ENCODE measurements around the gene ZNF778. TPM values are rescaled to one million over a fixed set of nuclear protein-coding genes. Genes with fewer than 3 reads are reported as not detected.

ZNF778 gene
- total and polyA plus RNA-seq, 2 of the 13 experiments (the other 11 are each of a cell fraction or from before 2014, with no cell fraction given), result 3.8 to 7.2 TPM

GRCh38 chr16:89261691-89262563 lies 44.4 kb downstream of the ZNF778 start (continued):
- TF ChIP-seq USF2 (IDR thresholded peaks at IDR 0.05; ENCODE audit: low read depth, low read length) (no peak), USF2 (CRISPR knock-in tag; IDR thresholded peaks at IDR 0.05; ENCODE audit: borderline replicate concordance) (no peak; the same call in 1 of the 2 replicates), ZNF282 (IDR thresholded peaks at IDR 0.05; ENCODE audit: partially characterized antibody) (no peak), MTA3 (CRISPR knock-in tag; IDR thresholded peaks at IDR 0.05) (no peak), ZNF451 (CRISPR knock-in tag; IDR thresholded peaks at IDR 0.05) (peak; percentile 42; the same call in 1 of the 2 replicates), GMEB2 (CRISPR knock-in tag; IDR thresholded peaks at IDR 0.05; ENCODE audit: low read depth) (no peak), JUNB (CRISPR knock-in tag; IDR thresholded peaks at IDR 0.05; ENCODE audit: borderline replicate concordance) (no peak), PHF5A (CRISPR knock-in tag; IDR thresholded peaks at IDR 0.05; ENCODE audit: low read depth, unreplicated experiment) (no peak), PCBP2 (optimal IDR thresholded peaks at IDR 0.05; ENCODE audit: low read depth, low read length, poor library complexity, severe bottlenecking) (no peak), KLF6 (CRISPR knock-in tag; IDR thresholded peaks at IDR 0.05) (no peak), TSC22D2 (CRISPR knock-in tag; IDR thresholded peaks at IDR 0.05; ENCODE audit: borderline replicate concordance) (no peak), TFAP4 (IDR thresholded peaks at IDR 0.05; ENCODE audit: borderline replicate concordance, low read depth) (peak; percentile 12; the same call in 1 of the 2 replicates), U2AF2 (IDR thresholded peaks at IDR 0.05; ENCODE audit: low read depth, low read length) (no peak), E2F5 (CRISPR knock-in tag; conservative IDR thresholded peaks at IDR 0.05) (no peak), BCLAF1 (IDR thresholded peaks at IDR 0.05) (no peak), ZNF10 (CRISPR knock-in tag; IDR thresholded peaks at IDR 0.05; ENCODE audit: borderline replicate concordance, low read depth) (no peak), EEA1 (CRISPR knock-in tag; IDR thresholded peaks at IDR 0.05; ENCODE audit: borderline replicate concordance) (0 out of 2 replicates have a peak, but pooled peaks have one; percentile 66), PAWR (CRISPR knock-in tag; IDR thresholded peaks at IDR 0.05; ENCODE audit: borderline replicate concordance) (no peak; the same call in 1 of the 2 replicates), ZBTB3 (CRISPR knock-in tag; IDR thresholded peaks at IDR 0.05; ENCODE audit: borderline replicate concordance, low read depth) (peak; percentile 43; the same call in 1 of the 2 replicates), ZMAT3 (CRISPR knock-in tag; conservative IDR thresholded peaks at IDR 0.05) (peak; percentile 48; the same call in 1 of the 2 replicates)

Measured in HepG2 (cell line).